ENCODE measurements around the gene POR.

The POR gene

GRCh38 chr7:75891815-75892411 lies 23.0 kb upstream of the POR start:
- H3K4me3 ChIP-seq (ENCODE audit: low read depth, low read length): no peak overlapping the region
- TF ChIP-seq CTCF (IDR thresholded peaks at IDR 0.05; ENCODE audit: insufficient read depth, low read length, missing control alignments): no peak
- DNase-seq (ENCODE audit: low read depth, low spot score): no peak
- ChIA-PET POLR2A (no interaction called here), CTCF (interaction anchor here (2.7 kb wide), 1 partner anchor 128 kb away, joined by 6 read pairs; no protein-coding TSS in a partner anchor)

- no peak overlapping the region for H3K4me3 ChIP-seq (ENCODE audit: low read depth, low read length)
- no peak for TF ChIP-seq CTCF (IDR thresholded peaks at IDR 0.05; ENCODE audit: insufficient read depth, low read length, missing control alignments)
- ChIA-PET POLR2A (no interaction called here), CTCF (interaction anchor here (2.7 kb wide), 1 partner anchor 127 kb away, joined by 6 read pairs; no protein-coding TSS in a partner anchor)
- DNase-seq (ENCODE audit: low read depth, low spot score): no peak
Observed at GRCh38 chr7:75892634-75893272, 22.2 kb upstream of the POR start.

- CTCF ChIA-PET: no interaction called here
- TF ChIP-seq CTCF (IDR thresholded peaks at IDR 0.05; ENCODE audit: insufficient read depth, low read length, missing control alignments): no peak
- H3K4me3 ChIP-seq (ENCODE audit: low read depth, low read length): no peak overlapping the region
- DNase-seq (ENCODE audit: low read depth, low spot score): no peak
- POLR2A ChIA-PET: no interaction called here
Observed at GRCh38 chr7:75896803-75897327, 18.1 kb upstream of the POR start.

GRCh38 chr7:75900617-75901315 lies 14.2 kb upstream of the POR start:
- TF ChIP-seq CTCF (IDR thresholded peaks at IDR 0.05; ENCODE audit: insufficient read depth, low read length, missing control alignments): no peak
- ChIA-PET CTCF (interaction anchor here (1.8 kb wide), 1 partner anchor 120 kb away, joined by 5 read pairs; no protein-coding TSS in a partner anchor), POLR2A (interaction anchor here (0.7 kb wide), 1 partner anchor 15 kb away, joined by 3 read pairs; no protein-coding TSS in a partner anchor)
- DNase-seq (ENCODE audit: low read depth, low spot score): no peak
- H3K4me3 ChIP-seq (ENCODE audit: low read depth, low read length): no peak overlapping the region

- H3K4me3 ChIP-seq (ENCODE audit: low read depth, low read length): no peak overlapping the region
- no peak for TF ChIP-seq CTCF (IDR thresholded peaks at IDR 0.05; ENCODE audit: insufficient read depth, low read length, missing control alignments)
- CTCF ChIA-PET: no interaction called here
- POLR2A ChIA-PET: interaction anchor here (1.1 to 1.5 kb wide), 2 partner anchors 8 to 10 kb away, joined by 5 read pairs; no protein-coding TSS in a partner anchor
- DNase-seq (ENCODE audit: low read depth, low spot score): no peak
Observed at GRCh38 chr7:75905785-75906604, 9.0 kb upstream of the POR start.

Data from AG04449 (cell line).